A549 treated with ZK216348 at 1 μM for 4 hours (cell line): ENCODE measurements around the gene ATP5F1D. TPM values are rescaled to one million over a fixed set of nuclear protein-coding genes. Genes with fewer than 3 reads are reported as not detected.

Experiments
- total RNA-seq: library from RNA; stranded (reverse); fragments of 200-300 nt; extraction: Qiagen RNA extraction; gene quantifications from 5 replicates; pipeline ENCODE4 v1.2.3, GENCODE V29; 2022; ENCODE audit warnings: low read depth

The ATP5F1D gene
- 77.1 to 178 TPM (median 171 TPM) in 5 replicates for total RNA-seq

DNA sequence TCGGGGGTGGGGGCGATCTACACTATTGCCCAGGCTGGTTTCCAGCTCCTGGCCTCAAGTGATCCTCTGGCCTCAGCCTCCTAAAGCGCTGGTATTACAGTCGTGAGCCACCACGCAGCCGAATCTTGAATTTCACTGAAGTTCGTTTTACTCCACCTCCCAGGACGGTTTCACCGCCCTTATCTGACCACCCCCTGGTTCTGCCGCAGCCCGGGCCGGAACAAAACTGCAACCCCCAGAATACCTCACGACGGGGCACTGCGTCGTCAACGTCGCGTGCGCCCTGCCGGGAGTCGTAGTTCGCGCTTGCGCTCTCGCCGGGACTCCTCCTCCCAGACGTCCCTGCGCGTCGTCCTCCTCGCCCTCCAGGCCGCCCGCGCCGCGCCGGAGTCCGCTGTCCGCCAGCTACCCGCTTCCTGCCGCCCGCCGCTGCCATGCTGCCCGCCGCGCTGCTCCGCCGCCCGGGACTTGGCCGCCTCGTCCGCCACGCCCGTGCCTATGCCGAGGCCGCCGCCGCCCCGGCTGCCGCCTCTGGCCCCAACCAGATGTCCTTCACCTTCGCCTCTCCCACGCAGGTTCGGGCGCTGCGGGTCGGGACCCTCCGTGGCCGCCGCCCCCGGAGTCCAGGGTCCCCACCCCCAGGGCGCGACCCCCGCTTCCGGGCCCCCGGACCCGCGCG lies at the start of gene ATP5F1D:
ATP5F1D (plus strand) TSS at position 335 of the 679 bp plus-strand sequence; CDS start at position 435, 100 bp downstream.

DNA sequence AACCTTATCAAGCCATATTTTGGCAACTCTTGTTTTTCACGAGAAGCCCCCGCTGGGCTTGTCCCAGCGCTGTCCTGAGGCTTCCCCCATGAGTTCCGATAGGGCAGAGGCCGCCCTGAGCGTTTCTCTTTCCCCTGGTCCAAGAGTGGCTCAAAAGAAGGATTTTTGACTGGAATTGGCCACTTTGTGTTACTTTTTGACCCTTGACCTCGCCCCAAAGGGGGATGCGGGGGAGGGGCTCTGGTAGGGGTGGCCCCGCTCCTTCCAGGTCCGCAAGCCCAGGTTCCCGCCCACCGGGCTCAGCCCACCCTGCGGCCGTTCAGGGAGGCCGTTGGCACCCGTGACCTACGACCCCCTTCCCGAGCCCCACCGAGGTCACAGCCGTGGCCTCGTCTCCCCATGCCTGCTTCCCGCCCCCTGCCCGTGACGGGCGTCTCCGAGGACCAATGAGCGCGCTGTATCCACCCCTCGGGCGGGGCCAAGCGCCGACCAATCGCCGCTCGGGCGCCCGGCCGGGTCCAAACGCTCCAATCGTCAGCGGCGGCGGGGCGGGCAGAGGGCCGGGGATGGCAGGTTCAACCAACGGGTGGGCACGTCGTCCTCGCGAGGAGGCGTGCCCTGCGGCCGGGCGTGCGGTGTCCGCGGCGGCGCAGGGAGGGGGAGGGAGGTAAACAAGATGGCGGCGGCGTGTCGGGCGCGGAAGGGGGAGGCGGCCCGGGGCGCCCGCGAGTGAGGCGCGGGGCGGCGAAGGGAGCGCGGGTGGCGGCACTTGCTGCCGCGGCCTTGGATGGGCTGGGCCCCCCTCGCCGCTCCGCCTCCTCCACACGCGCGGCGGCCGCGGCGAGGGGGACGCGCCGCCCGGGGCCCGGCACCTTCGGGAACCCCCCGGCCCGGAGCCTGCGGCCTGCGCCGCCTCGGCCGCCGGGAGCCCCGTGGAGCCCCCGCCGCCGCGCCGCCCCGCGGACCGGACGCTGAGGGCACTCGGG lies 36.1 kb upstream of the ATP5F1D start, which contains the start of gene STK11:
STK11 (plus strand) TSS at position 665 of the 986 bp plus-strand sequence. CDS start 1,136 bp downstream, outside the sequence.

DNA sequence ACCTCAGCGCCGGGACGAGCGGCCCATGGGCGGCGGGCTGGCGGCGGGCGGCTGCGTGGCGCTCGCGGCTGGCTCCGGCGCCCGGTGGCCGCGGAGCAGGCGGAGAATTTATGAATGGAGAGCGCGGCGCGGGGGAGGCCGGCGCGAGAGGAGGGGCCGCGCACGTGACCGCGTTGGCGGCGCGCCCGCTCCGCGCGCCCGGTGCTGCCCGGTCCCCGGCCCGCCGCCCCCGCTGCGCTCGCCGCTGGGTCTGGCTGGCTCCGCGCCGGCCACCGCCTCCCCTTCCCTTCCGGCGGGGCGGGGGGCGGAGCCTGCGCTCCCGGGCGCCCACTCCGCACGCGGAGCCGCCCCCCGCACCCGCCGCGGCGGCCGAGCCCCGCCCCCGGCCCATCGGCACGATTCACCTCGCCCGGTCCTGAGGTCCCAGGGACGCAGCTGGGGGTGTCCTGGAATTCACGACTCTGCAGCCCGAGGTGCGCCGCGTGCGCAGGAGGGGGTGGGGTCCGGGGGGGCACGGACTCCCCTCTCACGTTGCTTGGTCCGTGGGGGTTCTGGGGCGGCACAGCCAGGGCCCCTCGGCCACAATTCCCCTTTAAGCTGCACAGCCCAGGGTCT lies 3.7 kb upstream of the ATP5F1D start, which contains the start of gene CBARP:
CBARP (minus strand) TSS at position 252 of the 615 bp plus-strand sequence. CDS start 1,905 bp downstream, outside the sequence.

DNA sequence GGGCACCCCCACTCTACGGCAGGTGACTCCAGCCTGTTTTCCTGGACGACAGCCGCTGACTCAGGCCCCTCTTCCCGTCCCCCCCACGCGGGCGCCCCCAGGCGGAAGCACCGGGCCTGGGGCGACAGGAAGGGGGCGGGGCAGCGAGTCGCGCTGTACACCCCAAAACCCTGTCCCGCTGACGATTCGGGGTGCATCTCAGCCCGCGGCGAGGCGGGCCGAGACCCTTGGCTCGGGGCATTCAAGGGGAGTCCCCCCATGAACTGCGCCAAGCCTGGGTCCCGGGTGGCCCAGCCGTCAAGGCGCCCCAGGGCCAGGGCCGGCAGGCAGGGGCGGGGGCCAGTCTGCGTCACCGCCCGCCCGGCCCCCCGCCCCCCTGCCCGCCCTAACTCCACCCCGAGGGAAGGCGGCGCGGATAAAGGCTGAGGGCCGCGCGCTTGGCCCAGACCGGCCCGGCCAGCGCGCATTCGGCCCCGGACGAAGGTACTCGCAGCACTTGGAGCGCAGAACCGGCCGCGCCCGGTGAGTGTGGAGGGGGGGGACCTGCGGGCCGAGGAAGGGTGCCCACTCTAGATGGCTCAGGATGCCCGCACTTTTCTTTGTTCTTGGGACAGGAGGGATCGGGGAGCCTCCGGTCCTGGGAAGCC lies 6.7 kb downstream of the ATP5F1D start, which contains the start of gene MIDN:
MIDN (plus strand) TSS at position 445 of the 647 bp plus-strand sequence. CDS start 1,714 bp downstream, outside the sequence.

DNA sequence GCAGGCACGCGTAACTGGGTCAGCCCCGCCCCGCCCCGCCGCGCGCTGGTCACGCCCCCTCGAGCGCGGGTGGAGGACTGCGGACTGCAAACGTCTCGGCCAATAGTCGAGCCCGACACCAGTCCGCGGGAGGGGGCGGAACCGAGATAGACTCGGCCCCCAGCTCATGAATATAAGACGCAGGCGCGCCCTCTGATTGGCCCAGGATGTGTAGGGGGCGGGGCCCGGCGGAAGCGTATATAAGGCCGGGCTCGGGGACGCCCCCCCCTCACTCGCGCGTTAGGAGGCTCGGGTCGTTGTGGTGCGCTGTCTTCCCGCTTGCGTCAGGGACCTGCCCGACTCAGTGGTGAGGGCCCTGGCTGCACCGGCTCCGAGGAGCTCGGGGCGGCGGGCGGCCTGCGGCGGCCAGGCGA lies 27.5 kb downstream of the ATP5F1D start, which contains the start of gene CIRBP:
CIRBP (plus strand) TSS at position 268 of the 413 bp plus-strand sequence. CDS start 1,602 bp downstream, outside the sequence.

DNA sequence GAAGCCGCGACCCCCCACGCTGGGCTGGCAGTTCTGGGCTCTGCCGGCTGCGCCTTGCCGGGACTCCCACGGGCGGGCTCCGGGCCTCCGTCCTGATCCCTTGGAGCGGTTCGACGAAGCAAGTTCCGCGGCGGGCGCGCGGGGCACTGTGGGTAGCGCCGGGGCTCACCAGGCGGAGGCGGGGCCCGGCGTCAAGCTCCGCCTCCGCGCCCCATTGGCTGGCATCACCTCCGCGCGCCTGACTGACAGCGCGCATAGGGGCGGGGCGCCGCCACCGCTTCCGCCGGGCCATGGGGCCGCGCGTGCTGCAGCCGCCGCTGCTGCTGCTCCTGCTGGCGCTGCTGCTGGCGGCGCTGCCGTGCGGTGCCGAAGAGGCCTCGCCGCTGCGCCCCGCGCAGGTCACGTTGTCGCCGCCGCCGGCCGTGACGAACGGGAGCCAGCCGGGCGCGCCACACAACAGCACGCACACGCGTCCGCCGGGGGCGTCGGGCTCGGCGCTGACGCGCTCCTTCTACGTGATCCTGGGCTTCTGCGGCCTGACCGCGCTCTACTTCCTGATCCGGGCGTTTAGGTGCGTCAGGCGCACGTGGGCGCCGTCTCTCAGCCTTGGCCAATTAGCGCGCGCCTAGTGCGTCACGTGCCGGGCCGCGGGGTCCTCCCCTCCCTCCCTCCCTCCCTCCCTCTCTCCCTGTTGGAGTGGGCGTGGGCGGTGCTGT lies 33.9 kb downstream of the ATP5F1D start, which contains the start of gene FAM174C:
FAM174C (plus strand) TSS at position 271 of the 716 bp plus-strand sequence; CDS start at position 291, 20 bp downstream.

DNA sequence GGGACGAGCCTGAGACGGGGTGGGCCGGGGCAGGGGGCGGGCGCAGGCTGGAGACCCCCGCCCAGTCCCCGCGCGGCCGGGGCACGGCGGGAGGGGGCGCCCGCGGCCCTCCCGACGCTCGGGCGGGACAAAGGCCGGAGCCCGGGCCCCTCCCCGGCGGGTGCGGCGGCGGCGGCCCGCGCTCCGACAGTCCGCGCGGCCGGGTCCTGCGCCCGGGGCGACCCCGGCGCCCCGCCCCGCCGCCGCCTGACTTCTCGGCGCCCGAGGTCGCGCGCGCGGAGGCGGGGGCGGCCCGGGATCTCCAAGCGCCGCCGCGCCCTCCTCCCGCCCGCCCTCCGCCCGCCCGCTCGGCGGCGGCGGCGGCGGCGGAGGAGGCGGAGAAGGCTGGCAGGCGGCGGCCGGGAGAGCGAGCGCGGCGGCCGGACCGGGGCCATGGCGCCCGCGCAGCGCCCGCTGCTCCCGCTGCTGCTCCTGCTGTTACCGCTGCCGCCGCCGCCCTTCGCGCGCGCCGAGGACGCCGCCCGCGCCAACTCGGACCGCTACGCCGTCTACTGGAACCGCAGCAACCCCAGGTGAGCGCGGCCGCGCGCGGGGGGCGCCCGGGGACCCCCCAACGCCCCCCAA lies 44.3 kb downstream of the ATP5F1D start, which contains the start of gene EFNA2:
EFNA2 (plus strand) TSS at position 137 of the 624 bp plus-strand sequence; CDS start at position 433, 296 bp downstream.

Other genes with a start within 250 kb of the ATP5F1D start
- gene GRIN3B, start 241.3 kb upstream of the ATP5F1D start, total RNA-seq, result 0.88 to 4.3 TPM (median 3.3 TPM) in 5 replicates
- gene TMEM259, start 220.6 kb upstream of the ATP5F1D start, total RNA-seq, result 55.7 to 134 TPM (median 120 TPM) in 5 replicates
- gene RNU6-2, start 220.2 kb upstream of the ATP5F1D start, total RNA-seq, result not detected in 5 replicates
- 58.7 to 77.1 TPM (median 66.0 TPM) in 5 replicates for gene CNN2, start 215.1 kb upstream of the ATP5F1D start, total RNA-seq
- 6.2 to 17.5 TPM (median 12.9 TPM) in 5 replicates for gene ABCA7, start 201.6 kb upstream of the ATP5F1D start, total RNA-seq
- gene ARHGAP45, start 174.6 kb upstream of the ATP5F1D start, total RNA-seq, result 1.5 to 4.0 TPM (median 3.6 TPM) in 5 replicates
- gene POLR2E, start 146.4 kb upstream of the ATP5F1D start, total RNA-seq, result 163 to 257 TPM (median 236 TPM) in 5 replicates
- 367 to 510 TPM (median 493 TPM) in 5 replicates for gene GPX4, start 137.8 kb upstream of the ATP5F1D start, total RNA-seq
- gene SBNO2, start 67.5 kb upstream of the ATP5F1D start, total RNA-seq, result 20.2 to 45.2 TPM (median 43.8 TPM) in 5 replicates
- gene STK11, start 36.0 kb upstream of the ATP5F1D start, total RNA-seq, result 25.5 to 40.2 TPM (median 38.6 TPM) in 5 replicates
- 2.3 to 6.0 TPM (median 4.7 TPM) in 5 replicates for gene CBARP, start 3.7 kb upstream of the ATP5F1D start, total RNA-seq
- 35.7 to 56.7 TPM (median 49.1 TPM) in 5 replicates for gene MIDN, start 6.8 kb downstream of the ATP5F1D start, total RNA-seq
- gene CIRBP, start 27.6 kb downstream of the ATP5F1D start, total RNA-seq, result 87.1 to 165 TPM (median 105 TPM) in 5 replicates
- gene FAM174C, start 33.8 kb downstream of the ATP5F1D start, total RNA-seq, result 31.9 to 87.6 TPM (median 83.9 TPM) in 5 replicates
- 0.61 to 3.2 TPM (median 2.9 TPM) in 5 replicates for gene EFNA2, start 44.1 kb downstream of the ATP5F1D start, total RNA-seq
- 44.6 to 85.4 TPM (median 73.9 TPM) in 5 replicates for gene NDUFS7, start 142.2 kb downstream of the ATP5F1D start, total RNA-seq
- gene GAMT, start 159.8 kb downstream of the ATP5F1D start, total RNA-seq, result 21.9 to 46.0 TPM (median 44.9 TPM) in 5 replicates
- gene DAZAP1, start 165.8 kb downstream of the ATP5F1D start, total RNA-seq, result 97.2 to 110 TPM (median 109 TPM) in 5 replicates
- gene RPS15, start 196.6 kb downstream of the ATP5F1D start, total RNA-seq, result 1,281 to 1,998 TPM (median 1,712 TPM) in 5 replicates
- gene APC2, start 208.4 kb downstream of the ATP5F1D start, total RNA-seq, result 0.78 to 2.1 TPM (median 1.8 TPM) in 5 replicates
- 8.1 to 22.8 TPM (median 18.7 TPM) in 5 replicates for gene C19orf25, start 237.5 kb downstream of the ATP5F1D start, total RNA-seq
- gene PCSK4, start 248.6 kb downstream of the ATP5F1D start, total RNA-seq, result 0.41 to 1.3 TPM (median 1.1 TPM) in 5 replicates
- gene REEP6, start 249.4 kb downstream of the ATP5F1D start, total RNA-seq, result 2.8 to 5.5 TPM (median 4.6 TPM) in 5 replicates